ENCODE data around the gene HPSE. TPM values are rescaled to one million over a fixed set of nuclear protein-coding genes. Genes with fewer than 3 reads are reported as not detected.
A peak's percentile ranks its signal among the peaks of the same experiment; 100 is the strongest.

HPSE gene
- total RNA-seq, 1 experiment from 2014 or later = 3.9 TPM

- intact Hi-C loops (cut with micrococcal nuclease; ENCODE audit: unreplicated experiment) = loop anchor here (2.0 to 10.0 kb wide), 2 partner anchors 44 to 380 kb away; partner anchors contain the start of gene THAP9
- Histone ChIP-seq H3K36me3 (ENCODE audit: control insufficient read depth, insufficient read depth, low read length) (no peaks in the 10 kb centered on the region; the same call in none of the 2 replicates), H3K4me3 (ENCODE audit: low read depth, low read length) (peak overlapping the region; percentile 70), H3K27me3 (replicated peaks; ENCODE audit: control insufficient read depth, insufficient read depth, low read length) (no peaks in the 10 kb centered on the region), H3K9me3 (no peaks in the 10 kb centered on the region), H3K4me1 (peaks cover 20% of the 10 kb centered on the region; the same call in 1 of the 2 replicates)
- peak in 1 of 2 experiments; percentile 5 for DNase-seq
- Mint-ChIP-seq H3K27ac (ENCODE audit: unreplicated experiment) (peak overlapping the region; percentile 92), H3K36me3 (ENCODE audit: insufficient read depth, unreplicated experiment) (no peaks in the 10 kb centered on the region), H3K4me3 (ENCODE audit: unreplicated experiment) (peak overlapping the region; percentile 89), H3K27me3 (ENCODE audit: insufficient read depth, unreplicated experiment) (no peaks in the 10 kb centered on the region), H3K9me3 (ENCODE audit: unreplicated experiment) (no peaks in the 10 kb centered on the region), H3K4me1 (ENCODE audit: low read depth, unreplicated experiment) (peaks cover 7% of the 10 kb centered on the region)
- BruUV-seq (replicated peaks) = TSS peak; percentile 92
- no peak for TF ChIP-seq CTCF (IDR thresholded peaks at IDR 0.05; ENCODE audit: insufficient read depth in 1 of 2, low read depth in 1 of 2, low read length in 1 of 2, severe bottlenecking in 1 of 2, unreplicated experiment in 1 of 2)
- ChIA-PET CTCF (interaction anchor here (0.6 to 2.0 kb wide), 8 partner anchors 77 to 823 kb away, joined by 3 to 10 read pairs (median 4); partner anchors contain the start of genes COPS4, HELQ and LIN54), POLR2A (interaction anchor here (0.5 to 1.8 kb wide), 10 partner anchors 10 to 391 kb away, joined by 3 to 18 read pairs (median 4); partner anchors contain the start of genes COPS4 and LIN54)
Observed at GRCh38 chr4:83285055-83285407, 49.6 kb downstream of the HPSE start.

- peak within 1 kb of the TSS; percentile 89 for H3K4me3 Mint-ChIP-seq (ENCODE audit: unreplicated experiment)
- Histone ChIP-seq H3K9me3 (no peaks in the 10 kb centered on the region), H3K4me3 (ENCODE audit: low read depth, low read length) (peak within 1 kb of the TSS; percentile 70), H3K4me1 (peaks cover 19% of the 10 kb centered on the region; the same call in 1 of the 2 replicates), H3K36me3 (ENCODE audit: control insufficient read depth, insufficient read depth, low read length) (no peaks in the 10 kb centered on the region; the same call in none of the 2 replicates), H3K27me3 (replicated peaks; ENCODE audit: control insufficient read depth, insufficient read depth, low read length) (no peaks in the 10 kb centered on the region)
- no TSS peak for BruUV-seq (replicated peaks)
- no peaks in the 10 kb centered on the region for H3K36me3 Mint-ChIP-seq (ENCODE audit: insufficient read depth, unreplicated experiment)
- CTCF ChIA-PET = interaction anchor here (0.5 to 2.0 kb wide), 10 partner anchors 78 to 874 kb away, joined by 3 to 10 read pairs (median 4); partner anchors contain the start of genes COPS4, HELQ and LIN54
- peak; percentile 94 to 95 for DNase-seq
- H3K27ac Mint-ChIP-seq (ENCODE audit: unreplicated experiment) = peak within 1 kb of the TSS; percentile 92
- intact Hi-C loops (cut with micrococcal nuclease; ENCODE audit: unreplicated experiment) = loop anchor here (1.0 to 10.0 kb wide), 5 partner anchors 44 to 380 kb away; partner anchors contain the start of genes ABRAXAS1, HELQ and THAP9
- TF ChIP-seq CTCF (IDR thresholded peaks at IDR 0.05; ENCODE audit: insufficient read depth in 1 of 2, low read depth in 1 of 2, low read length in 1 of 2, severe bottlenecking in 1 of 2, unreplicated experiment in 1 of 2) = peak in 1 of 2 experiments; percentile 9
- H3K9me3 Mint-ChIP-seq (ENCODE audit: unreplicated experiment) = no peaks in the 10 kb centered on the region
- H3K4me1 Mint-ChIP-seq (ENCODE audit: low read depth, unreplicated experiment) = peaks cover 7% of the 10 kb centered on the region
- POLR2A ChIA-PET = interaction anchor here (0.5 to 1.8 kb wide), 15 partner anchors 10 to 390 kb away, joined by 3 to 18 read pairs (median 4); partner anchors contain the start of genes COPS4 and LIN54
- no peaks in the 10 kb centered on the region for H3K27me3 Mint-ChIP-seq (ENCODE audit: insufficient read depth, unreplicated experiment)
Observed at GRCh38 chr4:83284193-83285054, 50.2 kb downstream of the HPSE start, which contains the start of gene COQ2. TSS of gene COQ2 (minus strand) at chr4:83284798. CDS start at chr4:83284764, 34 bp downstream.

GRCh38 chr4:83283181-83283580, 51.5 kb downstream of the HPSE start:
- H3K4me3 ChIP-seq (ENCODE audit: low read depth, low read length) = no peak overlapping the region
- no peak for DNase-seq
- H3K9me3 Mint-ChIP-seq (ENCODE audit: unreplicated experiment) = no peaks in the 10 kb centered on the region
- H3K4me1 ChIP-seq = peaks cover 19% of the 10 kb centered on the region; the same call in 1 of the 2 replicates
- H3K36me3 Mint-ChIP-seq (ENCODE audit: insufficient read depth, unreplicated experiment) = peaks cover 5% of the 10 kb centered on the region
- H3K27me3 Mint-ChIP-seq (ENCODE audit: insufficient read depth, unreplicated experiment) = no peaks in the 10 kb centered on the region
- intact Hi-C loops (cut with micrococcal nuclease; ENCODE audit: unreplicated experiment) = loop anchor here (2.0 to 10.0 kb wide), 2 partner anchors 208 to 378 kb away; partner anchors contain the start of gene THAP9
- peaks cover 7% of the 10 kb centered on the region for H3K4me1 Mint-ChIP-seq (ENCODE audit: low read depth, unreplicated experiment)
- H3K9me3 ChIP-seq = no peaks in the 10 kb centered on the region
- no peaks in the 10 kb centered on the region for H3K27me3 ChIP-seq (replicated peaks; ENCODE audit: control insufficient read depth, insufficient read depth, low read length)
- ChIA-PET POLR2A (interaction anchor here (1.8 kb wide), 1 partner anchor 248 kb away, joined by 17 read pairs; the partner anchor contains the start of gene COPS4), CTCF (interaction anchor here (0.6 to 1.9 kb wide), 3 partner anchors 228 to 248 kb away, joined by 3 to 10 read pairs (median 4); partner anchors contain the start of gene COPS4)
- TF ChIP-seq CTCF (IDR thresholded peaks at IDR 0.05; ENCODE audit: insufficient read depth in 1 of 2, low read depth in 1 of 2, low read length in 1 of 2, severe bottlenecking in 1 of 2, unreplicated experiment in 1 of 2) = no peak
- H3K4me3 Mint-ChIP-seq (ENCODE audit: unreplicated experiment) = peak overlapping the region; percentile 89
- BruUV-seq (replicated peaks) = TSS peak; percentile 51
- H3K36me3 ChIP-seq (ENCODE audit: control insufficient read depth, insufficient read depth, low read length) = no peaks in the 10 kb centered on the region; the same call in none of the 2 replicates
- no peak overlapping the region for H3K27ac Mint-ChIP-seq (ENCODE audit: unreplicated experiment)

All from Caco-2 (cell line).